GM23248 (cell line): ENCODE measurements around the gene ZNF444. TPM values are rescaled to one million over a fixed set of nuclear protein-coding genes. Genes with fewer than 3 reads are reported as not detected.

Experiments used
- DNase-seq: peaks from one replicate; pipeline ENCODE4 v3.0.0-alpha.2; 2015
- H2AFZ ChIP-seq: fragments of 200-600 bp; sonication (generic); 2 replicates; pipeline ENCODE4 v1.6.1; 2016; ENCODE audit warnings: antibody characterized with exemption
- H3F3A ChIP-seq: fragments of 200-600 bp; sonication (generic); 2 replicates; pipeline ENCODE4 v1.6.1; 2016; ENCODE audit warnings: mild to moderate bottlenecking, antibody characterized with exemption, mixed run types; ENCODE audit not compliant: insufficient read depth
- H3K27ac ChIP-seq: fragments of 200-600 bp; sonication (generic); 2 replicates; pipeline ENCODE4 v1.5.1; 2016; ENCODE audit warnings: mild to moderate bottlenecking
- H3K27me3 ChIP-seq: fragments of 200-600 bp; sonication (generic); replicated peaks from 2 replicates; pipeline ENCODE4 v1.6.1; 2016; ENCODE audit warnings: mild to moderate bottlenecking; ENCODE audit not compliant: insufficient read depth
- H3K36me3 ChIP-seq: fragments of 200-600 bp; sonication (generic); 2 replicates; pipeline ENCODE4 v1.6.1; 2016; ENCODE audit warnings: low read depth, mild to moderate bottlenecking
- H3K4me1 ChIP-seq: fragments of 200-600 bp; sonication (generic); 2 replicates; pipeline ENCODE4 v1.6.1; 2016; ENCODE audit warnings: mild to moderate bottlenecking; ENCODE audit not compliant: insufficient read depth
- H3K4me2 ChIP-seq: fragments of 200-600 bp; sonication (generic); one replicate; pipeline ENCODE4 v1.6.1; 2016; ENCODE audit warnings: mild to moderate bottlenecking; ENCODE audit not compliant: unreplicated experiment
- H3K4me3 ChIP-seq: fragments of 200-600 bp; sonication (generic); 2 replicates; pipeline ENCODE4 v1.5.1; 2016; ENCODE audit warnings: mild to moderate bottlenecking
- H3K79me2 ChIP-seq: fragments of 200-600 bp; sonication (generic); 2 replicates; pipeline ENCODE4 v1.6.1; 2016; ENCODE audit warnings: mild to moderate bottlenecking; ENCODE audit not compliant: insufficient read depth
- H3K9ac ChIP-seq: fragments of 200-600 bp; sonication (generic); 2 replicates; pipeline ENCODE4 v1.6.1; 2016; ENCODE audit warnings: mild to moderate bottlenecking
- H3K9me2 ChIP-seq: fragments of 200-600 bp; sonication (generic); 2 replicates; pipeline ENCODE4 v1.6.1; 2016; ENCODE audit warnings: mixed run types, mild to moderate bottlenecking, moderate library complexity; ENCODE audit not compliant: insufficient read depth
- H3K9me3 ChIP-seq: fragments of 200-600 bp; sonication (generic); one replicate; pipeline ENCODE4 v1.6.1; 2017; ENCODE audit warnings: low read depth
- H4K20me1 ChIP-seq: fragments of 200-600 bp; sonication (generic); 2 replicates; pipeline ENCODE4 v1.6.0; 2016; ENCODE audit not compliant: insufficient read depth
- EZH2 ChIP-seq: fragments of 200-600 bp; sonication (generic); IDR thresholded peaks from 2 replicates; pipeline ENCODE4 v1.6.1; 2018; ENCODE audit warnings: antibody characterized with exemption, mild to moderate bottlenecking; ENCODE audit not compliant: insufficient read depth, poor library complexity, severe bottlenecking
- EZH2phosphoT487 ChIP-seq: fragments of 200-600 bp; sonication (generic); IDR thresholded peaks from 2 replicates; pipeline ENCODE4 v1.6.1; 2018; ENCODE audit warnings: antibody characterized with exemption, moderate library complexity, mild to moderate bottlenecking, low read depth; ENCODE audit not compliant: insufficient read depth
- WGBS, 2 experiments: methylation state at CpG; one replicate each; pipeline ENCODE4 v1.1.6; 2015 to 2017; ENCODE audit warnings: low lambda C conversion rate in 2 of 2, low coverage in 1 of 2; ENCODE audit errors: missing lambda C conversion rate in 2 of 2; 5-methylcytosine and 5-hydroxymethylcytosine counted together
- in situ Hi-C: fragments of 300-500 bp; cut with MboI; formaldehyde crosslinking; loops from 2 replicates; pipeline ENCODE4 v1.15.0; 2020
- polyA plus RNA-seq: library from polyadenylated mRNA; unstranded; fragments of >200 nt; fragmentation: Nextera tagmentation; extraction: Ambion mirVana; gene quantifications from 2 replicates; pipeline ENCODE4 v1.2.1, GENCODE V29; 2016
- total RNA-seq: library from RNA; depleted of rRNA; stranded (reverse); fragments of >200 nt; shearing (Covaris generic); gene quantifications from 2 replicates; pipeline ENCODE4 v1.2.3, GENCODE V29; 2014

The ZNF444 gene
- total and polyA plus RNA-seq, 2 experiments from 2014 or later = 7.7 to 21.8 TPM

DNA sequence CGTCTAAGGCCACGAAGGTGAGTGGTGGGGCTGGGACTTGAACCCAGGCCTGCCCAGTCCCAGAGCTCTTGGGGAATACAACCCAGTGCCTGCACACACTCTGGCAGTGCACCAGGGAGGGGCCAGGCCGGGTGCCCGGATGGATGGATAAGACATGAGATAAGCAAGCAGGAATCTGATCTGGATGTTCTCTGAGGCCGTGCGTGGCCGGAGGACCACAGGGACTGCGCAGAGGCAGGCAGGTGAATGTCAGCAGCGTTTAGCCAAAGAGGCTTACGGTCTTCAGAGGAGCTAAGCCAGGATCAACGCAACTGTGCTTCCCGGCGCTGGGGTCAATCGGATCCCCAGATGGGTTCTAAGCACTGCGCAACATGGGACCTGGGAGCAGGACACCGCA, 21.5 kb upstream of the ZNF444 start:
- Histone ChIP-seq H3K4me2 (peak overlapping the region; percentile 87), H3K9me3 (no peaks in the 10 kb centered on the region), H3K27me3 (no peaks in the 10 kb centered on the region), H3K27ac (peak overlapping the region; percentile 83), H4K20me1 (no peaks in the 10 kb centered on the region), H3K36me3 (no peaks in the 10 kb centered on the region), H3K4me1 (peaks cover 12% of the 10 kb centered on the region), H2AFZ (no peak overlapping the region), H3K9ac (peak overlapping the region; percentile 90), H3K79me2 (peaks cover 59% of the 10 kb centered on the region), H3F3A (peaks cover 8% of the 10 kb centered on the region; the same call in 1 of the 2 replicates), H3K4me3 (peak overlapping the region; percentile 80), H3K9me2 (no peaks in the 10 kb centered on the region)
- WGBS, 2 experiments = 45 to 50% methylated on average over 15 to 16 of the region's 16 CpGs
- in situ Hi-C loops = no loop called here
- TF ChIP-seq EZH2 (no peak), EZH2phosphoT487 (no peak)
- DNase-seq = peak; percentile 71

DNA sequence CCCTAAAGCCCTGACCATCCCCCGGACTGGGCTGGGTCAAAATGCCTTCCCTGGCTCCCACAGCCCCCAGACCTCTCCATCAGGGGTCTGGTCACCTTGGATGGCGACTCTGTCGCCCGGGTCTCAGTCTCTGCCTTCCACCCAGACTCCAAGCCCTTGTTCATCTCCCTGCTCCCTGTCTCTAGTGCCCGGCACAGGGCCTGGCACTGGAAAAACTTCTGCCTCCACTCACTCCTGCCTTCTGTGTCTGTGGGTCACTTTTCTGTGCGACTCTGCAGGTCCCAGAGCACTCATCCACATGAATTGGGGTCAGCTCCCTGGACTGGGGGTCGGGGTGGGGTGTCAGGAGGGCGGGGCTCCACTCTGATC, 21.1 kb upstream of the ZNF444 start:
- peak overlapping the region; percentile 80 for H3K4me3 ChIP-seq
- peaks cover 55% of the 10 kb centered on the region for H3K79me2 ChIP-seq
- peak overlapping the region; percentile 90 for H3K9ac ChIP-seq
- H4K20me1 ChIP-seq = no peaks in the 10 kb centered on the region
- peaks cover 12% of the 10 kb centered on the region for H3K4me1 ChIP-seq
- no peaks in the 10 kb centered on the region for H3K9me3 ChIP-seq
- H3K27me3 ChIP-seq = no peaks in the 10 kb centered on the region
- 11 to 19% methylated on average over 6 to 8 of the region's 8 CpGs for WGBS, 2 experiments
- H3K4me2 ChIP-seq = peak overlapping the region; percentile 87
- no peak overlapping the region for H2AFZ ChIP-seq
- peak overlapping the region; percentile 83 for H3K27ac ChIP-seq
- DNase-seq = no peak
- H3K36me3 ChIP-seq = no peaks in the 10 kb centered on the region
- in situ Hi-C loops = no loop called here
- H3F3A ChIP-seq = peaks cover 8% of the 10 kb centered on the region; the same call in 1 of the 2 replicates
- no peaks in the 10 kb centered on the region for H3K9me2 ChIP-seq
- TF ChIP-seq EZH2 (no peak), EZH2phosphoT487 (no peak)

DNA sequence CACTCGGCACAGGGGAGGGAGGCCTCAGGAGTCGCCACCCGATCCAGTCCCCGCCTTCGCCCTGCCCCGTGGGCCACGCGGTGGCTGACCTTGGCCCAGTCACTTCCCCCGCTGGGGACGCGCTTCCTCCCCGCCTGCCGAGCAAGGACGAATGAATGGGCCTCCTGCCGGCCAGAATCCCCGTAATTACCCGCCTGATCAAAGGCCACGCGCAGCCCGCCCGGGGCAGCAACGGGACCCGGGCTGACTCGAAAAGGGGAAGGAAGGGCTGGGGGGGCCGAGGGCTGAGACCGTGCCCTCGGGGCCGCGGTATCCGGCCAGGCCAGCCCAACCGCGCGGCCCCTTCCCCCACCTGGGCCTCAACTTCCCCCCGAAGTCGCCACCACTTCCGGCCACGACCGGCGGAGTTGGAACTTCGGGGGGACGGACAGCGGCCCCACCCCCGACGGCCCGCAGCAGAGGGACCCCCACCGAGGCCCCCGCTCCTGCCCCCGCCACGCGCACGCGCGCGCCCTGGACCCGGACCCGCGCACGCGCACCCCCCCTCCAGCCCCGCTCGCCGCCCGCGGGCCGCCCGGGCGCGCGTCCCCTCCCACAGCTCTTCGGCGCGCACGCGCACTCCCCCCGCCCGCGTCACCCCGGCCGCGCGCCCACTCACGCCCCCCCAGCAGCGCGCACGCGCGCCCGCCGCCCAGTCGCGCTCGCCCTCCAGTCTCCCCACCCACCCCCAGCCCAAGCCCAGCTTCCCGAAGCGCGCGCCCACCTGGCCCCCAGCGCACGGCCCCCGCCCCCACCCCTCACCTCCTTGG, 20.5 kb upstream of the ZNF444 start:
- no peak overlapping the region for H2AFZ ChIP-seq
- H3K36me3 ChIP-seq = no peaks in the 10 kb centered on the region
- no peaks in the 10 kb centered on the region for H3K27me3 ChIP-seq
- H3K4me1 ChIP-seq = peaks cover 12% of the 10 kb centered on the region
- peak; percentile 89 for DNase-seq
- peak overlapping the region; percentile 87 for H3K4me2 ChIP-seq
- 0 to 2% methylated on average over 24 to 90 of the region's 99 CpGs for WGBS, 2 experiments
- peaks cover 49% of the 10 kb centered on the region for H3K79me2 ChIP-seq
- TF ChIP-seq EZH2phosphoT487 (no peak), EZH2 (no peak)
- in situ Hi-C loops = no loop called here
- H3K9me3 ChIP-seq = no peaks in the 10 kb centered on the region
- no peaks in the 10 kb centered on the region for H3K9me2 ChIP-seq
- peak overlapping the region; percentile 90 for H3K9ac ChIP-seq
- H3K4me3 ChIP-seq = peak overlapping the region; percentile 80
- H3K27ac ChIP-seq = peak overlapping the region; percentile 83
- no peaks in the 10 kb centered on the region for H4K20me1 ChIP-seq
- H3F3A ChIP-seq = peaks cover 8% of the 10 kb centered on the region; the same call in 1 of the 2 replicates

DNA sequence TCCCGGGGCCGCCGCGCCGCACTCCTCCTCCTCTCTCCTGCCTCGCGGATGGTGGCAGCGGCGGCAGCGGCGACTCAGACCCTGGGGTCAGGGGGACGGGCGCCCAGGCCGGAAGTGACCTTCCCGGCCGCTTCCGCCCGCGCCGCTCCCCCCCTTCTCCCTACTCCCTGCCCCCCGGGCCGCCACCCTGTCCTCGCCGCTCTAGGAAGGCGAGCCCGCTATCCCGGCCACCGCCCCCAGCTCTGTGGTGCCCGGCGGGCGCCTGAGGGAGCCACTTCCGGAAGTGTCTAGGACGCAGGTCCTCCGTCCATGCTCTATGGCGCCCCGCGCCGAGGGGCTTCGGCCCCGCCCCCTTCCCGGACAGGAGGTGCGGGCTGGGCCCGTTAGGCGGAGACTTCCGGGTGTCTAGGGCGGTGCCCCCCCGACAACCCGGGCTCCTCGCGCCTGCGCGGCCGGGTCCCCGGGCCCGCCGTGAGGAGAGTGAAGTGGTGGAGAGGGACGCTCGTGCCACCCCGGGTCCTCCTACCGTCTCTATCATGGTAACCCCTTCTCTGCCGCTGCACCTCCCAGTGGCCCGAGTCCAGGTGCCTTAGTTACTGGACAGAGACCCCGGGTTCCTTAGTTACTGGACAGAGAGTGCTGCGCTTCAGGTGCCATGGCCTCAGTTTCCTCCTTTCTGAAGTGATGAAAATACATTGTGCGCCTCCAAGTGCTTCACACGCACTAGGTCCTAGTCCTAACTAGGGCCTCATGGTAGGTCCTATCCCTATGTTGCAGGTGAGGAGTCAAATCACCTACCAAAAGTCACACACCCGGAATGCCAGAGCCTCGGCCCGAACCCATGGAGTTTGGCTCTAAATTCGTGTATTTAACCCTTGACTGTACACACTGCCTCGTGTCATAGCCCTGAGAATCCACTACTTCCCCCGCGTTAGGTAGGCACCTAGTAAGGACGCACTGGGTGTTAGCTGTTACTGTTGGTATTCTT, 19.6 kb upstream of the ZNF444 start, which contains the start of gene ZNF787:
ZNF787 (minus strand) TSS at position 116 of the 988 bp plus-strand sequence. CDS start 18,078 bp downstream, outside the sequence.
- Histone ChIP-seq H3K27ac (peak within 1 kb of the TSS; percentile 83), H4K20me1 (no peaks in the 10 kb centered on the region), H3K79me2 (peaks cover 40% of the 10 kb centered on the region), H3F3A (peaks cover 8% of the 10 kb centered on the region; the same call in 1 of the 2 replicates), H3K4me2 (peak within 1 kb of the TSS; percentile 92), H3K9me2 (no peaks in the 10 kb centered on the region), H3K36me3 (no peaks in the 10 kb centered on the region), H2AFZ (peak within 1 kb of the TSS; percentile 95), H3K4me1 (peaks cover 12% of the 10 kb centered on the region), H3K27me3 (no peaks in the 10 kb centered on the region), H3K9ac (peak within 1 kb of the TSS; percentile 90), H3K9me3 (no peaks in the 10 kb centered on the region), H3K4me3 (peak within 1 kb of the TSS; percentile 80)
- no peak for TF ChIP-seq EZH2phosphoT487
- TF ChIP-seq EZH2 = no peak
- DNase-seq = peak; percentile 98
- WGBS, 2 experiments = 3 to 6% methylated on average over 45 to 70 of the region's 74 CpGs
- in situ Hi-C loops = no loop called here
